Epithelial cell of prostate (primary cell): ENCODE data around the gene FRMD4B.

Experiments used
- DNase-seq: peaks from one replicate; pipeline ENCODE4 v3.0.0-alpha.2; 2011; ENCODE audit warnings: low read depth, low spot score
- H3K27ac ChIP-seq: fragments of 450-650 bp; 2 replicates; pipeline ENCODE4 v1.5.1; 2017; ENCODE audit warnings: mild to moderate bottlenecking

Gene FRMD4B

DNA sequence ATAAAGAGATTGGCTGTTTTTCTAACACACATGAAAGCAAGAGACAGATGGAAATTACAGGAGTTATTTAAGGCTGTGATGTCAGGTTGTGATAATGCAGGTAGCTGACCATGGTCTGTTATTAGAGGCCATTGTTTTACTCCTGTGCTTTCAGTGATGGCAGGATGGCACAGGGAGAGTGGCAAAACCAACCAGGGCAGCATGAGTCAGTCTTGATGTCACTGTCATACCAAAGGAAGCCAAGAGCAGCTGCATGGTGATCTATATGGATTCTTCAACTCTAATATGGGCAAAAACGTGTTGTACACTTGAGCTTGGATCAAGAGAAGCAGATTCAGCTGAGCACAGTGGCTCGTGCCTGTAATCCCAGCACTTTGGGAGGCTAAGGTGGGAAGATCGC is 171.6 kb downstream of the FRMD4B start:
- peak overlapping the region; percentile 85 for H3K27ac ChIP-seq
- no peak for DNase-seq

- H3K27ac ChIP-seq, result peak overlapping the region; percentile 85
- peak; percentile 89 for DNase-seq
Measured at GRCh38 chr3:69212411-69213160, 173.3 kb downstream of the FRMD4B start.

GRCh38 chr3:69210068-69210730 is 175.7 kb downstream of the FRMD4B start:
- H3K27ac ChIP-seq, result no peak overlapping the region
- no peak for DNase-seq

DNA sequence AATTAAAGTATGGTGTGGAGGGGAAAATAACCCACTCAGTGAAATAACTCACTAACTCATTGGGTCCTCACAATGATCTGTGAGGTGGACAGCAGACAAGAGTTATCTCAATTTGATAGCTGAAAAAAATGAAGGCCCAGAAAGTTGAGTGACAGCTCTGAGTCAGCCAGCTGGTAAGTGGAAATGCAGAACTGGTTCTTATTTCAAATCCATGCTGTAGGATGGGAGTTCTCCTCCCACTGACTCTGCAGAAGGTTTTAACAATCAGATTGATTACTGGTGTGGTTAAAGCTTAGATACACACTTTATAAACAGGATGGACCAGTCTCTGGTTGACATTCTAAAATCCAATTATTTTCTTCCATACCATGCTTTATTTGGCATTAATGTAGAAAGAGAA is 176.5 kb downstream of the FRMD4B start:
- no peak overlapping the region for H3K27ac ChIP-seq
- DNase-seq, result no peak

DNA sequence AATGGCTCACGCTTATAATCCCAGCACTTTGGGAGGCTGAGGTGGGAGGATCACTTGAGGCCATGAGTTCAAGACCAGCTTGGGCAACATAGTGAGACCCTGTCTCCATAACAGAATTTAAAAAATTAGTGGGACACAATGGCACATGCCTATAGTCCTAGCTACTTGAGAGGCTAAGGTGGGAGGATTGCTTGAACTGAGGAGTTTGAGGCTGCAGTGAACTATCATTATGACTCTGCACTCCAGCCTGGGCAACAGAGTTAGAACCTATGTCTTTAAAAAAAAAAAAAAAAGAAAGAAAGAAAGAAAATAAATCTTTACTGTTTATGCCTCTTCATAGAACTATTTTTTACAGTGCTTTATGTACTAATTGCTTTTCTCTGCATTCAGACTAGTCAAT is 178.9 kb downstream of the FRMD4B start:
- DNase-seq, result no peak

DNA sequence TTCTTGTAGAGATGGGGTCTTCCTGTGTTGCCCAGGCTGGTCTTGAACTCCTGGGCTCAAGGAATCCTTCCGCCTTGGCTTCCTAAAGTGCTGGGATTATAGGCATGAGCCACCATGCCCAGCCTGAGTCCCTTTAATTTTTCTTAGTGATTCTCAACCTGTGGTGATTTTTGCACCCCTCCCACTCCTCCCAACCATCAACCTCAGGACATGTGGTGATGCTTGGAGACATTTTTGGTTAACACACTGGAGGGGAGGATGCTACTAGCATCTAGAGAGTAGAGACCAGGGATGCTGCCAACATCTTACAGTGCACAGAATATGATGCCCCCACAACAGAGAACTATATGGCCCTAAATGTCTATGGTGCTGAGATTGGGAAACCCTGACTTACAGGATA is 180.5 kb downstream of the FRMD4B start:
- DNase-seq, result no peak
- peak overlapping the region; percentile 94 for H3K27ac ChIP-seq

More for the DNA sequence above, 178.9 kb downstream of the FRMD4B start:
- no peak overlapping the region for H3K27ac ChIP-seq

DNA sequence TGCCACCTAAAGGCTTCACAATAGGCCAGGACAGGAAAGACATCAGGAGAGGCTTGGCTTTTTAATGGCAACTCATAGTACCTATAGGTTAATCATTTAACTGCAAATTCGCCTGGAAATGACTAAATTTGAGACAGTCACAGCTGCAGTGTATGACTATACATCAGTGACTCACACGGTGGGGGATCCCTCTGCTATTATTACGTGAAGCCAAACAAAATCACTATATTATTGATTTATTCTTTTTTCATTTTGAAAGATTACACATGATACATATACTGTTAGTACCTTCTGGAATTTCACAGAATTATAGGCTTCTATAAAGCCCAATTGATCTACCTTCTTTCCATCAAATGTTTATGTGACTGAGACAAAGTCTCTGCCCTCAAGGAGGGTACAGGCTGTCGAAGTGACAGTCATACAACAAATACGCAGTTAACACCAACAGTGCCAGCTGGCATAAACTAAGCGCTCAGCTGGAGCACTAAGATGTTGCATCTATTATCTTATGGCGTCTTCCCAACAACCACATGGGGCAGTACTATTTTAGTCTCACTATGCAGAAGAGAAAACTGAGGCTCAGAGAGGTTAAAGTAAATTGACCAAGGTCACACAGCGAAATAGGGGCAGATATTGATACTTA is 181.5 kb downstream of the FRMD4B start:
- DNase-seq, result peak; percentile 68
- peak overlapping the region; percentile 94 for H3K27ac ChIP-seq

DNA sequence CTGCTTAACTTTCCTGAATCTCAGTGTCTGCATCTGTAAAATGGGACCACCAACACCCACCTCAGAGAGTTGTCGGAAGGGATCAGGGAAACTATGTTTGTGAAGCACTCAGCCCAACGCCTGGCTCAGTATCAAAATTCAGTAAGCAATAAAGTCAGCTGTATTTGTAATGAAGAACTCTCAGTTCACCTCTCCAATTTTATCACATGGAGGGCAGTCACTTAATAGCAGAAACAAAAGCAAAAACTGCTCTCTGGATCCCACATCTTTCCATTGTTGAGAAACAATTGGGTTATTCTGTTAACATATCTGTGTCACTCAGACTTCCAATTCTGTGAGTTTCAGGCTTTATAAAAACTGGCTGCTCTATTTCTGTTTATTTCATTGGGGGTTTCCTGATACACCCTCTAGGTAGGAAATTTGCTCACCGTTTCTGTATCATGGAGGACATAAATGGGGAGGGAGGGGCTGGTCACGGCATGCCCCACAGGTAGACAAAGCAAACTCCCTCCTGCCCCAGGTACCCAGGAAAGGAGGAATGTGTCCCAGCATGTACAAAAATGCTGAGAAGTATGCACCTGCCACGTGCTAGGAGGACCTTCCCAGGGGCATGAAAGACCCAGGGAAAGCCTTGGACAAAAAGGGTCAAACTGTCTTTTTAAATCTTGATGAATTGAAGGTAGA is 182.1 kb downstream of the FRMD4B start:
- DNase-seq, result peak; percentile 89
- peak overlapping the region; percentile 94 for H3K27ac ChIP-seq

GRCh38 chr3:69201658-69202057 is 184.2 kb downstream of the FRMD4B start:
- peak overlapping the region; percentile 94 for H3K27ac ChIP-seq
- DNase-seq, result no peak

DNA sequence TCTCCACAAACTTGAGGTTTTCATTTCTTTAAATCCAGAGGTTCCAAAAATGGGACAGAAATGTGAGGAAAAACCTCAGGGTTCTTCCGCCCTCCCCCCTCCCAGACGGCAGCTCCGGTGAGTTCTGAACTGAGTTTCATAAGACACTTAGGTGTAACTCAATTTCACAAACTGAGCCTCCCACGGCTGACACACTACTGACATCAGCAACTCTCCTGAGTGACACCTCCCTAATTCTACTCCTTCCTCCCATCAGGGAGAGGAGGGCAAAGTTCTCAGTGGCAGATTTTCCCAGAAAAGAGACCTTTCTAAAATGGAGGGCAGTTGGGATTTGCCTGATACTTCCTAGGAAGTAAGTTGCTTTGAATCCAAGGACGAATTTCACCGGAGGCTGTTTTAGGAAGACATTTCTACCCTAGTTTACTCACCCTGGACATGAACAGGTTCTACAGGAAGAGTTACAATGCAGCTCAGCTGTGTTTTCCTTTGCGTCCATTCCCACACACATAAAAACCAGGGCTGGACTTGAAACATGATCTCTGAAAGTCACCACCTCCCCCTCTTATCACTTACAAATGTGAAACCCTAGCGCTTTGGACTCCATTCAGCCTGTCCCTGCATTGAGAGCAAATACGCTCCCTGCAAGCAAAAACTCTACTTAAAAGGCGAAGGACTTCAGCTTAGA is 185.4 kb downstream of the FRMD4B start:
- peak overlapping the region; percentile 94 for H3K27ac ChIP-seq

GRCh38 chr3:69199942-69200341 is 185.9 kb downstream of the FRMD4B start:
- DNase-seq, result no peak

More for the DNA sequence above, 185.4 kb downstream of the FRMD4B start:
- peak; percentile 93 for DNase-seq

GRCh38 chr3:69197922-69198530 is 187.9 kb downstream of the FRMD4B start:
- DNase-seq, result no peak
- no peak overlapping the region for H3K27ac ChIP-seq

More at GRCh38 chr3:69199942-69200341, 185.9 kb downstream of the FRMD4B start:
- H3K27ac ChIP-seq, result peak overlapping the region; percentile 94

- no peak for DNase-seq
- H3K27ac ChIP-seq, result no peak overlapping the region
Measured at GRCh38 chr3:69197455-69197854, 188.4 kb downstream of the FRMD4B start.

- no peak for DNase-seq
- H3K27ac ChIP-seq, result no peak overlapping the region
Measured at GRCh38 chr3:69196876-69197275, 189.0 kb downstream of the FRMD4B start.

GRCh38 chr3:69194431-69195165 is 191.3 kb downstream of the FRMD4B start:
- H3K27ac ChIP-seq, result no peak overlapping the region
- DNase-seq, result no peak

GRCh38 chr3:69193749-69194148 is 192.1 kb downstream of the FRMD4B start:
- no peak for DNase-seq

GRCh38 chr3:69191516-69191915 is 194.4 kb downstream of the FRMD4B start:
- DNase-seq, result no peak
- H3K27ac ChIP-seq, result no peak overlapping the region

More at GRCh38 chr3:69193749-69194148, 192.1 kb downstream of the FRMD4B start:
- H3K27ac ChIP-seq, result no peak overlapping the region

- H3K27ac ChIP-seq, result no peak overlapping the region
- no peak for DNase-seq
Measured at GRCh38 chr3:69189487-69189886, 196.4 kb downstream of the FRMD4B start.

GRCh38 chr3:69186575-69187093 is 199.3 kb downstream of the FRMD4B start:
- no peak for DNase-seq
- H3K27ac ChIP-seq, result no peak overlapping the region
